ENCODE measurements around the gene MAP3K1. TPM values are rescaled to one million over a fixed set of nuclear protein-coding genes. Genes with fewer than 3 reads are reported as not detected.

The MAP3K1 gene
- total RNA-seq, 1 experiment from 2014 or later: 8.5 TPM

- POLR2A ChIA-PET: no interaction called here
These were observed 126.6 kb downstream of the MAP3K1 start for GRCh38 chr5:56941981-56942380.

More at GRCh38 chr5:56941981-56942380, 126.6 kb downstream of the MAP3K1 start:
- no peaks in the 10 kb centered on the region for H3K9me2 ChIP-seq (ENCODE audit: insufficient read depth)
- TF ChIP-seq ZFX (IDR thresholded peaks at IDR 0.05) (no peak), CTCF (IDR thresholded peaks at IDR 0.05 in 2 of 3, conservative IDR thresholded peaks at IDR 0.05 in 1 of 3; ENCODE audit: borderline replicate concordance in 1 of 3, insufficient read depth in 1 of 3, low read depth in 2 of 3, low read length in 2 of 3) (no peak), SIN3A (IDR thresholded peaks at IDR 0.05; ENCODE audit: low read depth) (no peak), ATF3 (IDR thresholded peaks at IDR 0.05) (no peak), ELF1 (IDR thresholded peaks at IDR 0.05; ENCODE audit: borderline replicate concordance, low read depth) (no peak), EGR1 (IDR thresholded peaks at IDR 0.05; ENCODE audit: low read depth) (no peak), SRF (IDR thresholded peaks at IDR 0.05; ENCODE audit: low read depth) (no peak), CBX3 (IDR thresholded peaks at IDR 0.05; ENCODE audit: low read depth) (no peak), SP1 (IDR thresholded peaks at IDR 0.05; ENCODE audit: low read depth) (no peak), POLR2A (IDR thresholded peaks at IDR 0.05; ENCODE audit: borderline replicate concordance, extremely low read depth, insufficient read depth, insufficient read length) (no peak)
- TF ChIP-seq, protein P1, sequence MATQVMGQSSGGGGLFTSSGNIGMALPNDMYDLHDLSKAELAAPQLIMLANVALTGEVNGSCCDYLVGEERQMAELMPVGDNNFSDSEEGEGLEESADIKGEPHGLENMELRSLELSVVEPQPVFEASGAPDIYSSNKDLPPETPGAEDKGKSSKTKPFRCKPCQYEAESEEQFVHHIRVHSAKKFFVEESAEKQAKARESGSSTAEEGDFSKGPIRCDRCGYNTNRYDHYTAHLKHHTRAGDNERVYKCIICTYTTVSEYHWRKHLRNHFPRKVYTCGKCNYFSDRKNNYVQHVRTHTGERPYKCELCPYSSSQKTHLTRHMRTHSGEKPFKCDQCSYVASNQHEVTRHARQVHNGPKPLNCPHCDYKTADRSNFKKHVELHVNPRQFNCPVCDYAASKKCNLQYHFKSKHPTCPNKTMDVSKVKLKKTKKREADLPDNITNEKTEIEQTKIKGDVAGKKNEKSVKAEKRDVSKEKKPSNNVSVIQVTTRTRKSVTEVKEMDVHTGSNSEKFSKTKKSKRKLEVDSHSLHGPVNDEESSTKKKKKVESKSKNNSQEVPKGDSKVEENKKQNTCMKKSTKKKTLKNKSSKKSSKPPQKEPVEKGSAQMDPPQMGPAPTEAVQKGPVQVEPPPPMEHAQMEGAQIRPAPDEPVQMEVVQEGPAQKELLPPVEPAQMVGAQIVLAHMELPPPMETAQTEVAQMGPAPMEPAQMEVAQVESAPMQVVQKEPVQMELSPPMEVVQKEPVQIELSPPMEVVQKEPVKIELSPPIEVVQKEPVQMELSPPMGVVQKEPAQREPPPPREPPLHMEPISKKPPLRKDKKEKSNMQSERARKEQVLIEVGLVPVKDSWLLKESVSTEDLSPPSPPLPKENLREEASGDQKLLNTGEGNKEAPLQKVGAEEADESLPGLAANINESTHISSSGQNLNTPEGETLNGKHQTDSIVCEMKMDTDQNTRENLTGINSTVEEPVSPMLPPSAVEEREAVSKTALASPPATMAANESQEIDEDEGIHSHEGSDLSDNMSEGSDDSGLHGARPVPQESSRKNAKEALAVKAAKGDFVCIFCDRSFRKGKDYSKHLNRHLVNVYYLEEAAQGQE (IDR thresholded peaks at IDR 0.05; ENCODE audit: low read depth): no peak
- no peaks in the 10 kb centered on the region for H3K4me1 ChIP-seq (ENCODE audit: control insufficient read depth in 1 of 2, insufficient read depth in 2 of 2, low read length in 2 of 2)
- no peaks in the 10 kb centered on the region for H3K9me3 ChIP-seq (ENCODE audit: control insufficient read depth in 1 of 2, insufficient read depth in 1 of 2, low read depth in 1 of 2, low read length in 2 of 2)
- peaks cover 9% of the 10 kb centered on the region; the same call in 1 of the 2 replicates for H3K79me2 ChIP-seq (ENCODE audit: insufficient read depth, low read length)
- intact Hi-C loops (cut with micrococcal nuclease): no loop called here
- no TSS peak for BruUV-seq (replicated peaks)
- H2AFZ ChIP-seq (ENCODE audit: low read depth, low read length, poor library complexity, severe bottlenecking): no peak overlapping the region
- H3K9ac ChIP-seq (ENCODE audit: low read length): no peak overlapping the region
- H3K36me3 ChIP-seq (ENCODE audit: control insufficient read depth in 1 of 2, insufficient read depth in 2 of 2, low read length in 2 of 2): peaks cover 49 to 57% of the 10 kb centered on the region in 2 experiments
- RAD21 ChIA-PET (ENCODE audit: low non-redundant PET in 1 of 2, low total read pairs in 2 of 2, uncharacterized antibody in 2 of 2, unreplicated experiment in 2 of 2): no interaction called here
- H3K4me2 ChIP-seq (ENCODE audit: low read length): no peak overlapping the region
- H3K27me3 ChIP-seq (ENCODE audit: insufficient read depth, low read length): no peaks in the 10 kb centered on the region
- H4K20me1 ChIP-seq (ENCODE audit: insufficient read depth): no peaks in the 10 kb centered on the region
- DNase-seq (ENCODE audit: low read depth, low spot score) (no peak), ATAC-seq (no peak)
- no peak overlapping the region for H3K4me3 ChIP-seq (replicated peaks in 1 of 2; ENCODE audit: low read depth in 1 of 2, low read length in 2 of 2)
- H3K27ac ChIP-seq (ENCODE audit: low read depth, low read length): no peak overlapping the region
- CTCF ChIA-PET: no interaction called here

Other genes with a start within 250 kb of the MAP3K1 start
- gene SETD9, start 94.0 kb downstream of the MAP3K1 start, total RNA-seq (2021; ENCODE audit: unreplicated experiment): 10.9 TPM
- gene MIER3, start 136.6 kb downstream of the MAP3K1 start, total RNA-seq (2021; ENCODE audit: unreplicated experiment): 21.9 TPM